ENCODE measurements around the gene CHRND. TPM values are rescaled to one million over a fixed set of nuclear protein-coding genes. Genes with fewer than 3 reads are reported as not detected.

CHRND gene
- total RNA-seq = not detected

DNA sequence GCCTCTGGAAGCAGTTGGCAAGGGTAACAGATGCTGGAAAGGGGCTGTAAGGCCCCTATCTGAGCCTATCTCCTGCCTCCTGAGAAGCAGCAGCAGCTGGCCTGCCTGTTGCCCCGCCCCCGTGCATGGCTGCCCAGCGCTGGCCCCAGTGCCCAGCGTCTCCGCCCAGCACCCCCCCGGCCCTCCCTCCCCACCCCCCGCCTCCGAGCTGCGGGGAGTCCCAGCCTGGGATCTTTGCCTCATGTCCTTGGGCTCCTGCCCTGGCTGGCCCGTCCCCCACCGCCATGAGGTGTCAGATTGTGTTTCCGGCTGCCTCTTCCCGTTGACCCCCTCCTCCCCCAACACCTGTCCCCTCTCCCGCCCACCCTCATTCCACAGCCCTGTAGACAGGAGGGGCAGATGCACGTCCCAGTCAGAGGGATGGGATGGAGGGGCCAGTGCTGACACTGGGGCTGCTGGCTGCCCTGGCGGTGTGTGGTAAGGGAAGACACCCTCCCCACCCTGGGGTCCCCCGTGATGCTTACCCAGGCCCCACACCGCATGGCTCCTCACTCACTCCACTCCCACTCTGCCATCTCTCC lies at the start of gene CHRND:
Gene CHRND (plus strand): TSS at position 370 of the 581 bp plus-strand sequence. CDS start 56 bp downstream, at position 426.
- peaks cover 14% of the 10 kb centered on the region for H3K4me1 Mint-ChIP-seq (ENCODE audit: low read depth)
- H3K4me3 Mint-ChIP-seq = no peak within 1 kb of the TSS
- H3K27me3 Mint-ChIP-seq = peaks cover 33% of the 10 kb centered on the region
- no peaks in the 10 kb centered on the region for H3K9me3 Mint-ChIP-seq
- DNase-seq (no peak), ATAC-seq (no peak)
- ChIA-PET CTCF (no interaction called here), POLR2A (interaction anchor here (0.6 kb wide), 1 partner anchor 14 kb away, joined by 3 read pairs; no protein-coding TSS in a partner anchor)
- no peak within 1 kb of the TSS for H3K27ac Mint-ChIP-seq
- no peaks in the 10 kb centered on the region for H3K36me3 Mint-ChIP-seq (ENCODE audit: low read depth)
- TF ChIP-seq, protein P1, sequence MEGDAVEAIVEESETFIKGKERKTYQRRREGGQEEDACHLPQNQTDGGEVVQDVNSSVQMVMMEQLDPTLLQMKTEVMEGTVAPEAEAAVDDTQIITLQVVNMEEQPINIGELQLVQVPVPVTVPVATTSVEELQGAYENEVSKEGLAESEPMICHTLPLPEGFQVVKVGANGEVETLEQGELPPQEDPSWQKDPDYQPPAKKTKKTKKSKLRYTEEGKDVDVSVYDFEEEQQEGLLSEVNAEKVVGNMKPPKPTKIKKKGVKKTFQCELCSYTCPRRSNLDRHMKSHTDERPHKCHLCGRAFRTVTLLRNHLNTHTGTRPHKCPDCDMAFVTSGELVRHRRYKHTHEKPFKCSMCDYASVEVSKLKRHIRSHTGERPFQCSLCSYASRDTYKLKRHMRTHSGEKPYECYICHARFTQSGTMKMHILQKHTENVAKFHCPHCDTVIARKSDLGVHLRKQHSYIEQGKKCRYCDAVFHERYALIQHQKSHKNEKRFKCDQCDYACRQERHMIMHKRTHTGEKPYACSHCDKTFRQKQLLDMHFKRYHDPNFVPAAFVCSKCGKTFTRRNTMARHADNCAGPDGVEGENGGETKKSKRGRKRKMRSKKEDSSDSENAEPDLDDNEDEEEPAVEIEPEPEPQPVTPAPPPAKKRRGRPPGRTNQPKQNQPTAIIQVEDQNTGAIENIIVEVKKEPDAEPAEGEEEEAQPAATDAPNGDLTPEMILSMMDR (IDR thresholded peaks at IDR 0.05) = no peak
- intact Hi-C loops (cut with micrococcal nuclease) = no loop called here

DNA sequence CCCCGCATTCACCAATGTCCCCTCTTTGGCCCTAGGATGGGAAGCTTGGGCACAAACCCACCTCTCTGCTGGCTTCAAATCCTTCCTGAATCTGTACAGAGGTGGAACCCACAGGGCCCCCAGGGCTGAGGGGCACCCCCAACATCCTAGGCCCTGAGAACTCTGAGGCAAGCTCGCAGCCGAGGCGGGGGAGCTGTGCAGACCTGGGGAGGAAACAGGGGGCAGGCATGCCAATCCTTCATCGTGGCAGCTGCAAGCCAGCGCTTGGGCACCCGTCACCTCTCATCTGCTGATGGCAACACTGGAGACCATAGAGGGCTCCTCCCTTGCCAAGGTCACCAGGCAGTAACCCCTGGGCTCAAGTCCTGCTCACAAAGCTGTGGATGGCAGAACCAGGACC lies 49.2 kb upstream of the CHRND start:
- TF ChIP-seq, protein P1 (IDR thresholded peaks at IDR 0.05) = no peak
- H3K27ac Mint-ChIP-seq = no peak overlapping the region
- ChIA-PET CTCF (interaction anchor here (0.8 to 1.0 kb wide), 2 partner anchors 46 to 576 kb away, joined by 3 to 4 read pairs; no protein-coding TSS in a partner anchor), POLR2A (interaction anchor here (1.3 kb wide), 1 partner anchor 14 kb away, joined by 3 read pairs; no protein-coding TSS in a partner anchor)
- H3K36me3 Mint-ChIP-seq (ENCODE audit: low read depth) = no peaks in the 10 kb centered on the region
- H3K27me3 Mint-ChIP-seq = peaks cover 21% of the 10 kb centered on the region
- peaks cover 10% of the 10 kb centered on the region for H3K9me3 Mint-ChIP-seq
- DNase-seq (no peak), ATAC-seq (no peak)
- no peak overlapping the region for H3K4me3 Mint-ChIP-seq
- intact Hi-C loops (cut with micrococcal nuclease) = no loop called here
- H3K4me1 Mint-ChIP-seq (ENCODE audit: low read depth) = no peaks in the 10 kb centered on the region

DNA sequence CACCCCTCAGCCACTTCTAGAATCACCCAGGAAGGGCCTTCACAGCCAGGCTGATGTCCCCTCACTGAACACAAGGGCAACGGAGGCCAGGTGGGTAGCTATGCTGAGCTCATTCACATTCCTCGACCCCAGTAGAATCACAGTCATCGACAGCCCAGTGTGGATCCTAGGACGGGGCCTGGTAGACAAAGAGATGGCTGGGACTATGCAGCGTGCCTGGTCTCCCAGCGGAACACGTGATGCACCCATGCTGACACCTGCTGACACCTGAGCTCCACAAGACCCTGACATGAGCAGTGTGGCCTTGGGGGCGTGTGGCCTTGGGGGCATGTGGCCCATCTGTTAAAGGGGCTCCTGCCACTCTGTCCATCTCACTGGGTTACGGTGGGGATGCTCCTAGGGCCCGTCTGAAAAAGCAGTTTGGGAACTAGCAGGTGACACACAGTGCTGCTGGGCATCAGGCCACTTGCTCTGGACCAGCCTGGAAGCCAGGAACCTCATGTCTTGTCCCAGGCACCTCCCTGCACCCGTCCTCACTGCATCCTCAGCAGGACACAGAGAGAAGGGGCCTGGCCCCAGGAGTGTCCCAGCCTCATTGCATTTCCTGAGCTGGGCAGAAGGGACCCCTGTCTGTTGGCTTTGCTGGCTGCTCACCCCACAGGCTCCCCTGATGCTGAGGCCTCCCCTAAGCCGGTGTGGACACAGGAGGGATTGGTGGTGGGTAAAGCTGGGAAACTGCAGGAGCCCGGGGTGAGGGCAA lies 48.0 kb upstream of the CHRND start:
- H3K4me1 Mint-ChIP-seq (ENCODE audit: low read depth) = no peaks in the 10 kb centered on the region
- ChIA-PET CTCF (no interaction called here), POLR2A (interaction anchor here (1.3 kb wide), 1 partner anchor 15 kb away, joined by 3 read pairs; no protein-coding TSS in a partner anchor)
- H3K27me3 Mint-ChIP-seq = peaks cover 12% of the 10 kb centered on the region
- TF ChIP-seq, protein P1 (IDR thresholded peaks at IDR 0.05) = no peak
- H3K4me3 Mint-ChIP-seq = no peak overlapping the region
- H3K27ac Mint-ChIP-seq = no peak overlapping the region
- intact Hi-C loops (cut with micrococcal nuclease) = no loop called here
- H3K36me3 Mint-ChIP-seq (ENCODE audit: low read depth) = no peaks in the 10 kb centered on the region
- DNase-seq (no peak), ATAC-seq (no peak)
- peaks cover 1% of the 10 kb centered on the region for H3K9me3 Mint-ChIP-seq

DNA sequence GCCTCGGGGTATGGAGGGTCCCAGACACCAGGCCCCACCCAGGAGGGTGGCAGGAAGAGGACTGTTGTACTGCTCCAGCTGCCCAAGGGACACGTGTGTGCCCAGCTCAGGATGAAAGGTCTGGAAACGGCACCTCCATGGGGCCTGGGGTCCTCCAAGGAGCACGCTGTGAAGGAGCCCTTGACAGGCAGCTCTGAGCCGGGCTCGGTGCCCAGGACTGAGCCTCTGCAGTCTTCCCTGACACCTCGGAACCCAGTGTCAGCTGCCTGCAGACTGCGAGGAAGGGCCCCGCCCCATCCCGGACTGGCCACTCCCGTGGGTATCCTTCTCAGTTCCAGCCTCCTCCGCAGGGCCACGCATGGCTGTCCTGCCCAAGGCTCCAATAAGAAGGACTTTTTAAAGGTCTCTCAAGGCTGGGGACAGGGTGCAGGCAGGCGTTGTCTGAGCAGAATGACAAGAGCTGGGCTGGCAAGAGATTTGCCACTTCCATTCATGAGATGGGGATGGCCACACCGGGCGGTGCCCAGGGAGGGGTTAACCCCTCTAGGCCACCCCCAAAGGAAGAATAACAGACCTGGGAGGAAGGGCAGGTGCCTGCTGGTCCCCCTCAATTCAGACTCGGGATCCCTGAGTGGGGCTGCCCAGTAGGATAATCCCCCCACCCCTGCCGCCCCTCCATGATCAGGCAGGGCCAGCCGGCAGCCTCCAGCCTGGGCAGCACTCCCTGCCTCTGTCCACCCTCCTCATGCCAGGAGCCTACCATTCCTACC lies 47.2 kb upstream of the CHRND start:
- peaks cover 6% of the 10 kb centered on the region for H3K27me3 Mint-ChIP-seq
- H3K36me3 Mint-ChIP-seq (ENCODE audit: low read depth) = no peaks in the 10 kb centered on the region
- no peak overlapping the region for H3K27ac Mint-ChIP-seq
- no peaks in the 10 kb centered on the region for H3K4me1 Mint-ChIP-seq (ENCODE audit: low read depth)
- intact Hi-C loops (cut with micrococcal nuclease) = no loop called here
- TF ChIP-seq, protein P1 (IDR thresholded peaks at IDR 0.05) = no peak
- ATAC-seq (no peak), DNase-seq (no peak)
- POLR2A ChIA-PET = no interaction called here
- no peak overlapping the region for H3K4me3 Mint-ChIP-seq
- CTCF ChIA-PET = no interaction called here
- H3K9me3 Mint-ChIP-seq = no peaks in the 10 kb centered on the region
